Fibroblast of villous mesenchyme (primary cell): ENCODE measurements around the gene TNFRSF21. TPM values are rescaled to one million over a fixed set of nuclear protein-coding genes. Genes with fewer than 3 reads are reported as not detected.
A peak's percentile ranks its signal among the peaks of the same experiment; 100 is the strongest.

Experiments used
- DNase-seq: peaks from one replicate; pipeline ENCODE4 v3.0.0-alpha.2; 2010; ENCODE audit warnings: low read depth
- H3K4me3 ChIP-seq: 2 replicates; pipeline ENCODE4 v1.5.1; 2011; ENCODE audit warnings: low read depth, mild to moderate bottlenecking, low read length
- total RNA-seq: library from RNA; depleted of rRNA; stranded (reverse); fragments of >200 nt; gene quantifications from 2 replicates; pipeline ENCODE4 v1.2.3, GENCODE V29; 2012
- TF ChIP-seq, protein P1 (sequence below): IDR thresholded peaks from 2 replicates; pipeline ENCODE4 v1.5.1; 2012; ENCODE audit warnings: low read depth, mild to moderate bottlenecking, low read length; ENCODE audit not compliant: insufficient read depth

Gene TNFRSF21
- total RNA-seq, 1 donor = 43.2 TPM

DNA sequence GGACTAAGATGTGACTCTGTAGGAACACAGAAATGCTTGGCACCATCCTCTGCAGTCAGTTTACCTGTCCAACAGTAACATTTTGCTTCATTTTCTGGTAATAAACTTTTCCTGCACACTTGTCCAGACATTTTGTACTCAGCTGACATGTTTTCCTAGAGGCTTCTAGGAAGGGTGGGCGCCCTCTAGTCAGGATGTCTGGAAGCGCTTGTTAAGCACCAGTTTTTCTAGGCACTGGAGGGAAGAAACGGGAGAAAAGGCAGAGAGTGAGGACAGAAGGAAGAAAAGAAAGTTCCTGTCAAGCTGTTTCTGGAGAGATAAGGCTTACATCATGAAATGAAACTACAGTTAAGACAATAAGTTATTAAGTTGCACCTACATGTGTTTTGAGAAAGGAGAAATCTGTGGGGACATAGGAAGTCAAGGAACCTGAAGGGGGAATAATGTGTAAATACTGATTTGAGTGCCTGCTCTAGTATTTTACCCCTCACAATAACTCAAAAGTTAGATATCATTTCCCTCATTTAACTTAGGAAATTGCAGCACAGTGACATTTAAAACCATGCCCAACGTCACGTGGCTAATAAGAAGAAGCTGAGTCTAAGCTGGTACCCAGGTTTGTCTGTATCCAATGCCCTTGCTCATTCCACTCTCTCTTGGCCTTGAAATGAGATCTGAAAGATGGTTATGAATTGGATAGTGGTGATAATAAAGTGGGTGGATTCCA lies 42.7 kb upstream of the TNFRSF21 start:
- no peak overlapping the region for H3K4me3 ChIP-seq
- TF ChIP-seq, protein P1, sequence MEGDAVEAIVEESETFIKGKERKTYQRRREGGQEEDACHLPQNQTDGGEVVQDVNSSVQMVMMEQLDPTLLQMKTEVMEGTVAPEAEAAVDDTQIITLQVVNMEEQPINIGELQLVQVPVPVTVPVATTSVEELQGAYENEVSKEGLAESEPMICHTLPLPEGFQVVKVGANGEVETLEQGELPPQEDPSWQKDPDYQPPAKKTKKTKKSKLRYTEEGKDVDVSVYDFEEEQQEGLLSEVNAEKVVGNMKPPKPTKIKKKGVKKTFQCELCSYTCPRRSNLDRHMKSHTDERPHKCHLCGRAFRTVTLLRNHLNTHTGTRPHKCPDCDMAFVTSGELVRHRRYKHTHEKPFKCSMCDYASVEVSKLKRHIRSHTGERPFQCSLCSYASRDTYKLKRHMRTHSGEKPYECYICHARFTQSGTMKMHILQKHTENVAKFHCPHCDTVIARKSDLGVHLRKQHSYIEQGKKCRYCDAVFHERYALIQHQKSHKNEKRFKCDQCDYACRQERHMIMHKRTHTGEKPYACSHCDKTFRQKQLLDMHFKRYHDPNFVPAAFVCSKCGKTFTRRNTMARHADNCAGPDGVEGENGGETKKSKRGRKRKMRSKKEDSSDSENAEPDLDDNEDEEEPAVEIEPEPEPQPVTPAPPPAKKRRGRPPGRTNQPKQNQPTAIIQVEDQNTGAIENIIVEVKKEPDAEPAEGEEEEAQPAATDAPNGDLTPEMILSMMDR = peak; percentile 35
- peak; percentile 7 for DNase-seq

DNA sequence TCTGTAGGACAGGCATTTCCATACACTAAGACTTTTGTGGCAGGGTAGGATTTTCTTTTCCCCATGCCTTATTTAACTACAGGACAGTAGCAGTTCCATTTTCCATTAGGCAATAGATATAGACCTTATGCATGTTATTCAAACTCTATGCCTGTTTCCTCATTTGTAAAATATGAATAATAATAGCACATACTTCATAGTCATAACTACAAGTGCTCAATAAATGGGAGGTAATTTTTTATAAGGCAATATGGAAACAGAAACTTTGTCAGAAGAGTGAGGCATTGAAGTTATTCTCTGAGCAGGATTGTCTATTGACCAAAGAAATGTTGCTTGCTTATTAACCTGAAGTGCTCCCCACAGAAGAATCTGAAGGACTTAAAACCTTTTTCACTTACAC lies 41.9 kb upstream of the TNFRSF21 start:
- no peak overlapping the region for H3K4me3 ChIP-seq
- TF ChIP-seq, protein P1 = no peak
- no peak for DNase-seq

DNA sequence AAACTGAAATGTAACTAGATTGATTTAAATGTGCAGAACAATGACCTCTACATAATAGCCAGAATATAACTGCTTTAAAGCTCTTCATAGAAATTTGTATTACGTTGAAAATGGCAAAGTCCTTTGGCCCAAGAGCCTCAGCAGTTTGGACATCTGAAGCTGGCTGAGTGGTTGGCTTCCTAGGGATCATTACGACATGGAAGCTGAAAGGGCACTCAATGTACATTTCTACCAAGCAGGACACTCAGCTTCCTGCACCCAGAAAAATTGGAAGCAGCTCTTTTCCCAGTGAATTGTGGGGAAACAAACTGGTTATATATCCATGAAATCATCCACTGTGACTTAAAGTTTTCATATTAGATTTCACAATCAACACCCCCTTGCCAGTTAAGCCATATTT lies 40.2 kb upstream of the TNFRSF21 start:
- TF ChIP-seq, protein P1 = no peak
- DNase-seq = no peak
- no peak overlapping the region for H3K4me3 ChIP-seq

DNA sequence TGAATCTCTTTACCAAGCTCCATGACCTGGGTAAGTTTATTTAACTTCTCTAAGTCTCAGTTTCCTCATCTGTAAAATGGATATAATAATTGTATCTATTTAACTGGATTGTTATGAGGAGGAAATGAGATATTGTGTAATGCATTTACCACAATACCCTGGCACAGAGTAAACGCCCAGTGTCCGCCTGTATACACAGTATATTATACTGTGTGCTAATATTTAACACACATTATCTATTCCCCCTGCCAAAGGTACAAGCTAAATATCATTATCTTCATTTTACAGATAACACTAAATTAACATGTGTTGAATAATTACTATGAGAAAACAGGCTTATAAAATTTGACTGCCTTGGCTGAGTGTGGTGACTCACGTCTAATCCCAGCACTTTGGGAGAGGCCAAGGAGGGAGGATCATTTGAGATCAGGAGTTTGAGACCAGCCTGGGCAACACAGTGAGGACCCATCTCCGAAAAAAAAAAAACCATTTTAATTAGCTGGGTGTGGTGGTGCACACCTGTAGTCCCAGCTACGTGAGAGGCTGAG lies 38.7 kb upstream of the TNFRSF21 start:
- DNase-seq = no peak
- H3K4me3 ChIP-seq = no peak overlapping the region
- TF ChIP-seq, protein P1 = no peak

DNA sequence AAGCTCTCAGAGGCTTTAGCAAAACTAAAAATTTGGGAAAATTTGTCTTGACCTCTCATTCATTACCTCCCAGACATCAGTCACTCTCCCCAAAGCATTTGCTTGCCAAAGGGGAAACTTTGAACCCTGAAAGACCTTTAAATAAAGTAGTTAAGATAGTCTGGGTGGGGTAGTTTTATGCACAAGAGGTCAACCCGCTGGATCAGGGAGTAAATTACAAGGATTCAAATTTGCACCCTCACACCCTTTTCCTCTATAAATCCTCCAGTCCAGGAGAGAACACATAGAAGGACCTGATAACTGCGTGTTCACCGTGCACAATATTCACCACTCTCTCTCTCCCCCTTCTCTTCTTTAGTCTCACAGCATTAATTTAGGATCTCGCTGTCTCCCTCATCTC lies 36.1 kb upstream of the TNFRSF21 start:
- H3K4me3 ChIP-seq = no peak overlapping the region
- DNase-seq = no peak
- TF ChIP-seq, protein P1 = no peak

DNA sequence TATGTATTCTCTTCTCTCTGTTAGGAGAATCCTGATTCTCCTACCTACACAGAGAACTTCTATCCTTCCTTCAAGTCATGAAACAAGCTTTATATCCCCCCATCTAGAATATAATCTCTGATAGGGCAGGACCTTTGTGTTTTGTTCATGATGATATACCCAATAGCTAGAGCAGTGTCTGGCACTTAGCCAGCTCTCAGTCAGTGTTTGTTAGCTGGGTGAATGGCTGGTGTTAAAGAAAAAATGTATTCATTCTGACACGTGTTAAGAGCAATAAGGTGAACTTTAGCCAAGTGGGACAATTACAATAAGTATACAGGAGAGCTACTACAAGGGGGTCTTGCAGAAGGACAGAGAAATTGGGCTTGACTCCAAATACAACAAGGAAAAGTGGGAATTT lies 34.3 kb upstream of the TNFRSF21 start:
- no peak overlapping the region for H3K4me3 ChIP-seq
- no peak for DNase-seq
- TF ChIP-seq, protein P1 = no peak
